SHP77 treated with DMSO at 0.1 percent for 48 hours (cell line): ENCODE data around the gene PRSS35.
"Not testable (repeated sequence)": the region's sequence is repeated elsewhere in the genome, so short reads cannot be mapped to it uniquely, and the experiment has no call there.

ENCODE experiments used
- DNase-seq: peaks from one replicate; lab custom pipeline; 2025; lab: John Stamatoyannopoulos, UW

PRSS35 gene

GRCh38 chr6:83511901-83512681, at the start of gene PRSS35:
TSS of gene PRSS35 (plus strand) at chr6:83512534. CDS start at chr6:83523442, 10,908 bp downstream.
- peak; percentile 61 for DNase-seq

- DNase-seq: no peak
These were observed 48.4 kb upstream of the PRSS35 start for GRCh38 chr6:83463886-83464285.

- DNase-seq: no peak
These were observed 47.8 kb upstream of the PRSS35 start for GRCh38 chr6:83464381-83465140.

GRCh38 chr6:83466328-83466727, 46.0 kb upstream of the PRSS35 start:
- DNase-seq: no peak

- DNase-seq: no peak
These were observed 44.7 kb upstream of the PRSS35 start for GRCh38 chr6:83467620-83468036.

- no peak for DNase-seq
These were observed 42.3 kb upstream of the PRSS35 start for GRCh38 chr6:83470001-83470400.

- DNase-seq: no peak
These were observed 41.7 kb upstream of the PRSS35 start for GRCh38 chr6:83470587-83470986.

- no peak for DNase-seq
These were observed 39.6 kb upstream of the PRSS35 start for GRCh38 chr6:83472767-83473166.

GRCh38 chr6:83474309-83474708, 38.0 kb upstream of the PRSS35 start:
- peak; percentile 16 for DNase-seq

GRCh38 chr6:83476971-83477370, 35.4 kb upstream of the PRSS35 start:
- no peak for DNase-seq

- no peak for DNase-seq
These were observed 32.9 kb upstream of the PRSS35 start for GRCh38 chr6:83479389-83479788.

- no peak for DNase-seq
These were observed 31.9 kb upstream of the PRSS35 start for GRCh38 chr6:83480470-83480869.

GRCh38 chr6:83481938-83482337, 30.4 kb upstream of the PRSS35 start:
- not testable (repeated sequence) for DNase-seq

GRCh38 chr6:83488448-83488847, 23.9 kb upstream of the PRSS35 start:
- no peak for DNase-seq

GRCh38 chr6:83488861-83489260, 23.5 kb upstream of the PRSS35 start:
- DNase-seq: no peak

- DNase-seq: no peak
These were observed 22.0 kb upstream of the PRSS35 start for GRCh38 chr6:83490217-83490807.

- DNase-seq: no peak
These were observed 7.0 kb upstream of the PRSS35 start for GRCh38 chr6:83505356-83505755.

- DNase-seq: no peak
These were observed 2.9 kb upstream of the PRSS35 start for GRCh38 chr6:83509441-83509840.

GRCh38 chr6:83510791-83511190, 1.5 kb upstream of the PRSS35 start:
- no peak for DNase-seq

- no peak for DNase-seq
These were observed 1.1 kb upstream of the PRSS35 start for GRCh38 chr6:83511266-83511665.

GRCh38 chr6:83514466-83514865, 2.1 kb downstream of the PRSS35 start:
- no peak for DNase-seq

GRCh38 chr6:83514866-83515466, 2.6 kb downstream of the PRSS35 start:
- no peak for DNase-seq

GRCh38 chr6:83517500-83517899, 5.2 kb downstream of the PRSS35 start:
- DNase-seq: no peak
